ENCODE data around the gene CD96.
"Not testable (repeated sequence)": the region's sequence is repeated elsewhere in the genome, so short reads cannot be mapped to it uniquely, and the experiment has no call there.

The CD96 gene

DNA sequence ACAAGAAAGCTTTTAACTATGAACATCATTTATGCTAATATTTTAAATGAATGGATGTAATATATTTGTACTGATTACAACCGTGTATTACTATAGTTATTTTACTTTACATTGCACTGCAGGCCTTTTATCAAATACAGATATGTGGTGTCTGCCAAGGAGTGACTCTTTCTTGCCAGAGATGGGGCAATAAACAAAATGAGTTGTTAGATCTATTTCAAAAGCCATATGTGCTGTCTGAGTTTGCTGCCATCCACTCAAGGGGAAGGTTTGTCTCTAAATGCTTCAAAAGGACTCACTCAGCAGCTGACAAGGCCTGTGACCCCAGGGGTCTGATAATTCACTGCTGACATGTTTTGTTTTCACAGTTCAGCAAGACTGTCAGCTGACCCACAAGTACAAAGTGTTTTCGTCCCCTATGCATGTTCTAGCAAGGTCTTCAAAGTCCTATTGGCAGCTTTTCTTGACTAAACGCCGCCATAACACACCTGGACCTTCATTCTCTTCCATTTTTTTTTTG, 94.4 kb downstream of the CD96 start:
- no peak for DNase-seq

DNA sequence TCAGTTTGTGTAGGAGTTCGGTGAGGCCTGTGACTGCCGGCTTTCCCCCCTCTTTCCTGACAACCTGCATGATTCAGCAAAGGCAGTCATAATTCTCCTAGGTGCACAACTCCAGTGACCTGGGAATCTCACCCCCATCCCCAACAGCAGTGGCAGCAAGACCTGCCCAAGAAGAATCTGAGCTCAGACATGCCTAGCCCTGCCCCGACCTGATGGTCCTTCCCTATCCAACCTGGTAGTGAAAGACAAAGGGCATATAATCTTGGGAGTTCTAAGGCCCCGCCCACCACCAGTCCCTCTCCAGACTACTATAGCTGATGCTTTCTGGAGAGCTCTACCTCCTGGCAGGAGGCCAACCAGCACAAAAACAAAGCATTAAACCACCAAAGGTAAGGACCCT, 97.3 kb downstream of the CD96 start:
- DNase-seq = no peak

DNA sequence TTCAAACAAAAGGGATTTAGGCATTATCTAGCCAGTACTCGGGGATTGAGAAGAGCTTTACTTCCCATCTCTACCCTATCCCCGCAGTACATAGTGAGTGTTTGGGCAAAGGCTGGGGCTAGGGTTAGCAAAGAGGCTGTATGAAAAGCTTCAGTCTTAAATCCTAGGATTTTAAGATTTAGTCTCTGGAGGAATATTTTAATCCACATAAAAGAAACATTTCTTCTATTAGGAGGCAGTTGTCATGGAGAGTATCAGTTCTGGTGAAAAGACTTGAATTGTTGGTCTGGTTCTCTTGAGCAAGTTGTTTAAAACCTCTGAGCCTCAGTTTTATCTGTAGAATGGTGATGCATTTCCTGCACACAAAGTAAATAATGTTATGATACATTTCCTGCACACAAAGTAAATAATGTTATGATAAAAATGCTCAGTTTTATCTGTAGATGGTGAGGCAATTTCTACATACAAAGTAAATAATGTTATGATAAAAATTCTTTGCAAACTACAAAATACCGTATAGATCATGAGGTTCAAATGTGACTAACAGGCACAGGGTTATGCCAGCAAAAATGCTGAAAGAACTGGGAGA, 107.1 kb downstream of the CD96 start:
- no peak for DNase-seq

DNA sequence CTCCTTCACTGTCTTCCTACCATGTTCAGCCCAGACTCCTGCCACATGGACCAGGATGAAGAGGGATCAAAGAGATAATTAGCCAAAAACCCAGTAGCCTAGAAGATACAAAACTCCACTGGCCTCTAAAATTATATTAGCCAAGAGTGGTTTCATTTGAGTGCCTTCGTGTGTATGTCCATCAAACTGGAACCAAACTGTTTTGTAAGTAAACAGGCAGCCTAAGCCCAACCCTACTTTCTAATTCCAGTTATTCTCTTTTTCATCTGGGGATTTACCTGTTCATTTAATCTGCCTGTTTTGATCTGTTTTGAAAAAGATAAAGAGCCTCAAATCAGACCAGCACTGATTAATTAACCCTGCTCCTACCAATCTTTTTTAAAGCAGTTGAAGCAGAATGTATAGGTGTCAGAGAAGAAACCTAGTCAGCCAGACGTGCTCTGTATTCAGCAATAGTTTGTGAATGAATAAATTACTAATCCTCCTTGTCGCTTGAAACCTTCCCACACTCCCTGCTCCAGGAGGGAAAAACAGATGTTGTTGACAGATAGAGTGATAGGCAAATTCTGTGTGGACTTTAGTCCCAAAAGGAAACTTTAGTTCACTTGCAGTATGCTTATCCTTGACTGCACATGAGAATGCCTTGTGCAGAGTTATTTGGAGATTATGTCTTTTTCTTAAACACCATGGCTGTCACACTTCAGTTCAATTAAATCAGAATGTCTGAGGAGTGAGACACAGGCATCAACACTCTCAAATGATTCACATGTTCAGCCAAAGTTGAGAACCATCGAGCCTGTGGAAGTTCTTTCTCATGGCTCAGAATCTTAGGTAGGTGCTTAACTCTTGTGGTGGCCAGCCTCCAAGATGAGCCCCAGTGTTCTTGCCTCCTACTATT, 108.6 kb downstream of the CD96 start:
- no peak for DNase-seq

DNA sequence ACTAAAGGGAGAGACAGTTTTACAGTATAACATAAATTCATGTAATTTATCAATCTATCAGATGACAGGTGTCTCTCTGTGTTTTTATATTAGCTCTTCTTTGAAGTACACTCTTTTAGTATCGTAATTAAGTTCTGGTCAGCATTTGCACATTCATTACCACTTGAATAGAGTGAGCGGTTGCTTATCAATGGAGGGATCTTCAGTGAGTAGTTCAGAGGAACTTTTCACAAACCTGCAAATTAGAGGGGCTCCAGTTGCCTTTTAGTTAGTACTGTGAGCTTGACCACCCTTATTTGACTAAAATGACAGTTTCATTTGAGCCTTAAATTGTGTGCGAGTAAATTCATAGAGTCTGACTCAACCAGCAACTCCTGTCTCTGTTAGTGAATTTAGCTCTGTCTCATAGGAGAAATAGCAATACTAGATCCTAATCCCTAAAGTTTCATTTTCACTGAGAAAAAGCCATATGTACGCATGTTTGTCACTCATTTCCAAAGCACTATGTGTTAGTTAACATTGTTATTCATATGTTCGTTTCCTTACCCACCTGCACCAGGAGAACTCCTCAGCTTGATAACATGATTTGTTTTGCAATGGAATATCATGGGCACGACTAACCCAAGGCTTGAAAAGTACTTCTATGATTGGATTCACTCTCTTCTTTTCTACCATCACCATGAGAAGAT, 110.6 kb downstream of the CD96 start:
- no peak for DNase-seq

DNA sequence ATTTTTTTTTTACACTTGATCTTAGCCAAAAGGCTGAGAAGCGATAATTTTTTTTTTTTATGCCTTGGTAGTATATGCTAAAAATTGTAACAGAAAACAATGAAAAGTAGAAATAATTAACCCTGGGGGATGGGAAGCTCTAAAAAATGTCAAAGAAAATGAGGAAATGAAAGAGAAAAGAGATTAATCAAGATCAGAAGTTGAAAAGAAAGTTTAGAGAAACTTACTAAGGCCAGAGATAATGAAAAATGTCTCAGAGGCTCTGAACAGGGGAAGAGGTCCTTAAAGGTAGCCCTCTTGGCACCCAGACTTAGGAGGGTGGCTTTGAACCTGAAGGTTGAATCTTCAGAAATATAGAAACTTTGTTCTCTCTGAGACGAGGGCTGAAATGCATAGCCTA, 111.8 kb downstream of the CD96 start:
- no peak for DNase-seq

DNA sequence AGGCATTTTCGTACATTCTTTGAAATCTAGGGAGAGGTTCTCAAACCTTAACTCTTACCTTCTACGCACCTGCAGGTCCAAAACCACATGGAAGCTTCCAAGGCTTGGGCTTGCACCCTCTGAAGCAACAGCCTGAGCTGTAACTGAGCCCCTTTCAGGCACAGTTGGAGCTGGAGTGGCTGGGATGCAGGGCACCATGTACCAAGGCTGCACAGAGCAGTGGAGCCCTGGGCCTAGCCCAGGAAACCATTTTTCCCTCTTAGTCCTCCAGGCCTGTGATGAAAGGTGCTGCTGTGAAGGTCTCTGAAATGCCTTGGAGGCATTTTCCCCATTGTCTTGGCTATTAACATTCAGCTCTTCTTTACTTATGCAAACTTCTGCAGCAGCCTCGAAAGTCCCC, 120.0 kb downstream of the CD96 start:
- no peak for DNase-seq

DNA sequence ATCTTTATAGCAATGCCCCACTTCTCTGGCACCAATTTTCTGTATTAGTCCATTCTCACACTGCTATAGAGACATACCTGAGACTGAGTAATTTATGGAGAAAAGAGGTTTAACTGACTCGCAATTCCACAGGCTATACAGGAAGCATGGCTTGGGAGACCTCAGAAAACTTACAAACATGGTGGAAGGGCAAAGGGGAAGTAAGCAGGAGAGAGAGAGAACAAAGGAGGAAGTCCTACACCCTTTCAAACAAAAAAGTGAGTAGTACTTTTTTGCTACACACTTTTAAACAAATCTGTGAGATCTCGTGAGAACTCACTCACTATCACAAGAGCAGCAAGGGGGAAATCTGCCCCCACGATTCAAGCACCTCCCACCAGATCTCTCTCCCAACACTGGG, 120.9 kb downstream of the CD96 start:
- DNase-seq = no peak

DNA sequence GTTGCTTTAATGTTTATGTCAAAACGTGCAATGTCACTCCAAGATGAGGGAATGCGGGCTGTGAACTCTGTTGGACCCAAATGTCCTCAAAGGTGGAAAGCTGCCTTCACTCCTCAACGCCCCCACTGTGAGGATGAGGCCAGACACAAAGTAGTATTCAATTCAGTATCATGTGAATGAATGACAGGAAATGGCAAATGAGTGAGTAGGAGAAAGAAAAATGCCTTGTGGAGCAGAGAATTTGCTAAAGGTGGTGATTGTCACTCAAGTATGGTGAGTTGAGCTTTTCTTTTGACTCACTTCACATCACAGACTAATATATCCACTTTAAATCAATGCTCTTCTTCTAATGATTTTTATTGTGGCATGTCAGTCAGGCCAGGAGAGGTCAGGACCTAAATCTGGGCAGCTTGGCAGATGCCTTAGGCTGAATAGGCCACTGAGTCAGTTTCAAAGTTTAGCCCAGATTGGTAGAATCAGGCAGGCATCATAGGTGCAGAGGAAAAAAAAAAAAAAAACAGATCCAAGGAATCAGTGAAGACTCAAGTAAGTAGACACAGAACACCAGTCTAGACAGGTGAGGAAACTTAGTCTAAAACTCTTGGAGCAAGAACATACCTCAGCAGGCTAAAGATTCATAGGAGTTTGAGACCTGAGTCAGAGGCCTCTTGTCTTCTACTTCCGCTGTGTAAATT, 124.2 kb downstream of the CD96 start:
- no peak for DNase-seq

DNA sequence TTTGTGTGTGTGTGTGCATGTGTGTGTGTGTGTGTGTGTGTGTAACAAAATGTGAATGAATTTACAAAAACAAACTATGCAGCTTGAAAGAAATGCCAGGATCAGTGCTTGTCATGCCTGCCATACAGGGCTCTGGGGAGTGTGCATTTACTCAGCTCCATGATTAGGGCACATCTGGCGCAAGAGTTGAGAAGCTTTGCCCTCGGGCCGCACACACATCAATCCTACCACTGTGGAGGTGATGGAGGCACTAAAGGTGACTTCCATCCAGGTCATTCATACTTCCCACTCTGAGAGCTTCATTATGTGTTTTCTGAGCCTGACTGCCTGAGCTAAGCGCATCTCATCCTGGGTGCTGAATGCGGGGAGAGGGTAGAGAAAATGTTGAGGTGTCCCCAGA, 125.2 kb downstream of the CD96 start:
- DNase-seq = no peak

DNA sequence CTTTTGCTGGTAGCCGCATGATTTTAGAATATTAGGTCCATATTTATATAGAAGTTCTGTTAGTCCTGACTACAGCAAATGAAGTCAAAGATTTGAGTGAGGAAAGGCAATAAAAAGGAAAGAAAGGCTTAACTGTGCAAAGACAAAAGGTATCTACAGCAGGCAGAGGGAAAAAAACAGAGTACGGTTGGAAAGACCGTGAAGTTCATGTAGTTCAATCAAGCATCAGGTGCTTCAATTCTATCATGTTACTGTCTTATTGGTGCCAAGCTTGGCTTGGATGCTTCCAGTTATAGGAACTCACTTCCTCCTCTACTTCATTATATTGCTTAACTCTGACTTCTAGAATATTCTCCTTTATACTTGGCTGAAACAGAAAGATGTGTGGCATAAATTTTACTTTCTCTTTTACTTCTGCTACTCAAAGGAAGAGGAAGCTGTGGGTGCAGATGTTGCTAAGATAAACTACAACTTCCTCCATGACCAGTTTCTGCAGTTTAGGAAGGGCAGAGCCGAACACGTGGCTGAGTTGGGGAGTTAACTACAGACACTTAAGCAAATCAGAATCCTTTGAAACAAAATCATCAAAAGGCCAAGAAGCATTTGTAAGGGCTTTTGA, 125.7 kb downstream of the CD96 start:
- DNase-seq = no peak

DNA sequence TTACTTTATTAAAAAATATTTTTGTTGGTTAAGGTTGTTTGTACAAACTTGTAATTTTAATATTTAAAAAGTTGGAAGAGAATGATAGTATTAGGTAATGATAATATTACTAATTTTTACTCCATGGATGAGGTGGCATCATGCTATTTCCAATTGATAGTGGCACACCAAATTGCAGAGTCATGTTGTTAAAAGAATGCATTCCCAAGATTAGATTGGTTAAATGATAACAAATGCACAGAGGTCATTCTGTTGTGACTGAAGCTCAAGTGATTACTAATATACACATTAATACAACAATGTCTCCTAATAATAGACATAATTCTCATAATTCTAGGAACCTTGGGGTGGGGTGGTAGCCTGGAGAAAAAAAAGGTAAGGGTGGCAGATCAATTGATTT, 126.3 kb downstream of the CD96 start:
- DNase-seq = no peak

DNA sequence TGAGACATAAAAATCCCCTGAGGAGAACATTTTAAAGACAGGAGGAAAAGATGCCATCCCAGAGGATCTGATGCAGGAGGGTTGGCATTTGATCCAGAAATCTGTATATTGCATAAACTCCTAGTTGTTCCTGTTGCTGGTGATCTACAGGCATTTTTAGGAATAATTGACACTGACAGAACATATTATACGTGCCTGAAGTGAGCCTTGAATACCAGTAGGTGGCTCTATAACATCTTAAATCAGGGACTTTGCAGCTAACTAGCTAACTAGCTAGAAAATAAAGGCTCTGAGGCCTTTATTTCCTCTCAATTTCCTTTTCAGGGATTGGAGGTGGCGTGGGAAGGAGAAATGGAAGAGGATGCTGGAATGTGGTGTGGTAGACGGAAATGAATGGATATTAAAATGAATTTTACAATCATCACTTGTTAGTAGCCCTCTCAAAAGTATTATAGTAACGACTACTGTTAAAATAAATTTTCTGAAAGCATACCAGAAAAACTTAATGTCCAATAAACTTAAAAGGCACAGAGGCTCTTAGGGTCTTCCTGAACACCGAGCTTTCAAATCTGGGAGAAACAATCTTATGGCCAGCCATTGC, 127.0 kb downstream of the CD96 start:
- DNase-seq = peak; percentile 74

DNA sequence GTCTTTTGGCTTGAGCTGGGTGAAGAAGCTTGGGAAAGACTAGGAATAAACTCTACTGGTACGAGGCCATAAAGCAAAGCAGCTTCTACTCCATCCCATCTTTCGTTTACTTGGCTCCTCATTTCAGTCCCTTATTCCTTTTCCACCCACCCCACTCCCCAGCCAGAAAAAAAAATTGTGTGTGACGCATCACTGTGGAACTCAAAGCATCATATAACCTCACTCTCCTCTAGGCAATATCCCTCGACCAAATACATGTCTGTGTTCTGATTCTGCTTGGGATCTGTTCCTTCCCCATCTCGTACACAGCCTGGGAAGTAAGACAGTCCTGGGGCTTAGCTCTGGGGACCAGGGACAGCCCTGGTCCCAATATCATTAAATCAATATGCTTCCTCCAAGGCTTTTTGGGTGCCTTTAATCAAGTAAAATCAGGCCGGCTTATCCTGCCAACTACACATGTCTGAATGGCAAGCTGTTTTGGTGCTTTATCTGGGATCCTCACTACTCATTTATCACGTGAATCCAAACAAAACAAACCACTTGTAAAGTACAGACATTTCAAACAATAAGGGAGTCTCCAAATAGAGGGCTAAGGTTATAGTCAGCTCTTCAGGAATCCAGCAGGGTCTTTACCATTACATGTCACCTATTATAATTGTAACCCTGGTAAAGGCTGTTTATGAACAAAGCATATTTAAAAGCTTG, 128.1 kb downstream of the CD96 start:
- DNase-seq = no peak

DNA sequence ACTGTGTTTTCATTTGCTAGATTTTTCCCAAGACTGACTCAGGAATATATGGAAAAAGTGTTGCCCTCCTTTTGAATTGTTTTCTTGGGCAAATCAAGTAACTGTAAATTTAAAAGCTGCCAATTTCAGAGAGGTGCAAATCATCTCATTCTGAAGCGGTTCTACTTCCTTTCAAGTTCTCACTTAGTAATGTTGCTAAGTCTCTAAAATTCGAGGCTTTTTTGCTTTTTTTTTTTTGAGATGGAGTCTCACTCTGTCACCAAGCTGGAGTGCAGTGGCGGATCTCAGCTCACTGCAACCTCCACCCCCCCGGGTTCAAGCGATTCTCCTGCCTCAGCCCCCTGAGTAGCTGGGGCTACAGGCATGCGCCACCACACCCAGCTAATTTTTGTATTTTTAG, 130.5 kb downstream of the CD96 start:
- not testable (repeated sequence) for DNase-seq

DNA sequence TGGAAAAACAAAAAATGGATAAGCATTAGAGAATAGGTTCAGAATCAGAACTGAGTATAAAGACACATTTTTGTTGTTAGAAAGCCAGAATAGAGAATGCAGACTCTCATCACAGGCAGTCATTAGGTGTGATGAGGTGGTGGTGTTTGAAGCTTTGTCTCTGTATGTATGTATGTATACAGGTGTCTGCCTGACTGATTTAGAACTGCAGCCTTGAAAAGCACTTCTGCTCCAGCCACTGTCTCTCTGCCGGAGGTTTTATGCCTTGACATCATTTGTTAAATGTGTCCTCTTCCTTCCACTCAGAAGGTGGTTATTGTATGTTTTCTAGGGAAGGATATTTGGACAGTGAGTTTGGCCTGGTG, 133.8 kb downstream of the CD96 start:
- no peak for DNase-seq

DNA sequence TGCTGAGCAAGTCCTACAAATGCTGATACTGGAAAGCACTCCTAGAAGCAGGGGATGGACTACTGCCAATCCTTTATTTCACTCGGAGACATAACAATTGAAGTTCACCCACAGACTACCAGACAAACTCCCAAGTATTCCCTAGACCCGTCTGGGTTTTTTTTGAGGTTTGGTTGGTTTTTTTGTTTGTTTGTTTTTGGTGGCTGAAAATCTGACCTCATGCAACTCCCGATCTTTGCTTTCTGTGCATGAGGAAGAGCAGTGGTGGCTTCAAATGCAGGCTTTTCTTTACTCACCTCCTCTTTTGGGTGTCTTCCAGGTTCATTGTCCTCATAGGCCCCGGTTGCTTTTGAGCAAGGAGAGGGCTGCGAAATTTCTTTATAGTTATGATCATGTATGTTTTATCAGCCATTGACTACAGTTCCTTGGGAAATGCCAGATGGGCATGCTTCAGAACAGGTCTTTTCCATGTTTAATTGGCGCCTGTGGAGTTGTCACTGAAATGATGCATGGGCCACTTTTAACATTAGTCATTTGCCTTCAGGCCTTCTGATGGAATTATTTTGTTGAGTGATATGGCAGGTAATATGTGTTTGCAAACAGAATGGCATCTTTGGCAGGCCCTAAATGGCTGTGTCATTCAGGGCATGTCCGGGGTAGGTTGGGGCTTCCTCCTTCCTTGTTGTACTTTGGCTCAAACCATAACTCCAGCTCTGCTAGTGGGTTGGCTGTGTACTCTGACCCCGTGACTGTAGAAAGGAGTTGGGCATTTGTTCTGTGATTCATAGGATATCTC, 134.4 kb downstream of the CD96 start:
- DNase-seq = no peak

DNA sequence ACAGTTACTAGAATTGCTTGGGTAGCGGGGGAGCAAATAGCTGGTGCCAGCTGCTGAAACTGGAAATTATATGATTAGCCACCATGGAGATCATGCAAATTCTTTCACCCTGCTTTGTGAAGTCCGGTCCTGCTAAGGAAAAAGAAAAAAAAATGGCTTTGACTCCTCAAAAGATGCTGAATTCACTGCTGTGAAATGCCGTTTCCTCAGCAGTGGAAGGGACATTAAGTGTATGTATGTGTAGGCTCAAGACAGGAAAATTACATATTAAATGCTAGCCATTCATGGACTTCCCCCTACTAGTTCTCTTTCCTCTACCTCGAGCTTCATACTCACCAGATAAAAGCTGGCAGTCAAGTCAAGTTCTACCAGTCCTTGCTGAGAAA, 135.0 kb downstream of the CD96 start:
- DNase-seq = no peak

DNA sequence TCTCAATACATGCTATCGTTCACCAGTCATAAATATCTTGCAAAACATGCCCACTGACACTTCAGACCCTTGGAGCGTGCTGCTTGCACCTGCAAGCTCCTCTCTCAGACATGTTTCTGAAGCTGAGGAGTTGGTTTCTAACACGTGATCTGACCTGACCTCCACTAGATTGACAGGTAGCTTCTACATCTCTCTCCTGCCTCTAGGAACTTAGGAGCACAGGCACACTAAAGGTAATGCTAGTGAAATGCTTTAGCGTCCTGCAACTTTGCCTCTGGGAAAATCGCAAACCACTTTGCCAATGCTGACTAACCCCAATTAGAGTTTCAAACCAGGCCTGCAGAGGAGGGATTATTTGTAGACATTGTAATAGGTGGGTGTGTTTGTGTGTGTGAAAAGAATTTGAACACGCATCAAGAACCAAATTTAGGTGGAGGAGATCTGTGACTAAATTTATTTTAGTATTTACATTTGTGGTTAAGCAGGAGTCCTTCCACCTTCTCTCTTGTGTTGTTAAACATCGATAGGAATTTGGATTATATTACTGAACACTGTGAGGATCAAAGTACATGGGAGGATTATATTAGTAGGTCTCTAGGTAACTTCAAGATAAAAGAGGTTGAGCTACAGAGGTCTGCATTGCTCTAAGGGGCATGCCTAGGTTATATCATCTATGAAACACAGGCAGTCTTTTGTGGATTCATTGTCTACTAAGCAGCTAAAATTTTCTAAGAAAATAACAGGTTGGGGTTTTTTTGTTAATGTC, 139.8 kb downstream of the CD96 start:
- DNase-seq = no peak

DNA sequence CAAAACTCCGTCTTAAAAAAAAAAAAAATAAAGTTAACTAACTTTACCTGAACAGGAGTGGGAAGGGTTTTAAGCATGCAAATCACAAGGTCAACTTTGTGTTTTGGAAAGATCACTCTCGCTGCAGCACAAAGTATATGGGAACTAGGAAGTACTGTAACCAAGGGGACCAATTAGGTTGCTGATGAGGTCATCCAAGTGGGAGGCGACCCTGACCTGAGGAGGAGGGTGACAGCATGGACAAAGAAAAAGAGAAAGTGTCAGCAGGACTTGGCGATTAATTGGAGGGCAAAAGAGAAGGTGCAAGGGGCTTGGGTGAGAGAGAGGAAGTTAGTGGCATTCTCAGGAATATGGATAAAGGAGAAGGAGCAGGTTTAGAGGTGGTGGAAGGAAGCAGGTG, 142.6 kb downstream of the CD96 start:
- DNase-seq = no peak

Data from NCI-H1694 (cell line).